MCF 10A (cell line): ENCODE measurements around the gene KLHDC7B. TPM values are rescaled to one million over a fixed set of nuclear protein-coding genes. Genes with fewer than 3 reads are reported as not detected.

Experiments
- BruUV-seq: library from RNA; stranded (reverse); fragments of 400-500 nt; replicated peaks from 2 replicates; lab custom pipeline; 2021; lab: Mats Ljungman, UMichigan
- CTCF ChIA-PET: fragments of 300-600 bp; sonication (Branson Sonifier 250); formaldehyde crosslinking; extraction: SDS; loops from one replicate; lab custom pipeline; 2021; ENCODE audit warnings: antibody characterized with exemption, inconsistent platforms; lab: Yijun Ruan, JAX
- POLR2A ChIA-PET: fragments of 300-600, 350-650 bp; sonication (Branson Sonifier 250); formaldehyde crosslinking; extraction: SDS; loops from one replicate; lab custom pipeline; 2020; ENCODE audit warnings: antibody characterized with exemption, inconsistent platforms; lab: Yijun Ruan, JAX
- DNase-seq: peaks from one replicate; pipeline ENCODE4 v3.0.0-alpha.2; 2018; ENCODE audit not compliant: unreplicated experiment
- H3K27ac Mint-ChIP-seq: one replicate; pipeline ENCODE4 v1.8.0; 2022; ENCODE audit warnings: mild to moderate bottlenecking, low read depth, mixed read lengths; ENCODE audit not compliant: unreplicated experiment
- H3K27me3 Mint-ChIP-seq: one replicate; pipeline ENCODE4 v1.8.0; 2022; ENCODE audit warnings: mixed read lengths; ENCODE audit not compliant: insufficient read depth, unreplicated experiment
- H3K36me3 Mint-ChIP-seq: one replicate; pipeline ENCODE4 v1.8.0; 2022; ENCODE audit warnings: mild to moderate bottlenecking, moderate library complexity, mixed read lengths; ENCODE audit not compliant: insufficient read depth, unreplicated experiment
- H3K4me1 Mint-ChIP-seq: one replicate; pipeline ENCODE4 v1.8.0; 2022; ENCODE audit warnings: mixed read lengths; ENCODE audit not compliant: insufficient read depth, unreplicated experiment
- H3K4me3 Mint-ChIP-seq: one replicate; pipeline ENCODE4 v1.8.0; 2022; ENCODE audit warnings: mild to moderate bottlenecking, moderate library complexity, mixed read lengths; ENCODE audit not compliant: unreplicated experiment
- H3K9me3 Mint-ChIP-seq: one replicate; pipeline ENCODE4 v1.8.0; 2022; ENCODE audit warnings: mixed read lengths; ENCODE audit not compliant: unreplicated experiment
- CTCF ChIP-seq: fragments of 200-600 bp; IDR thresholded peaks from one replicate; pipeline ENCODE4 v1.8.0; 2022; ENCODE audit warnings: antibody characterized with exemption, mild to moderate bottlenecking; ENCODE audit not compliant: unreplicated experiment
- intact Hi-C: fragments of 100-400 bp; cut with micrococcal nuclease; formaldehyde crosslinking; loops from 2 replicates; pipeline ENCODE4 v1.14.1; 2022
- total RNA-seq: library from RNA; stranded (reverse); gene quantifications from 2 replicates; pipeline ENCODE4 v1.2.3, GENCODE V29; 2022

KLHDC7B gene
- total RNA-seq, 1 experiment from 2014 or later: 0.98 TPM

- Mint-ChIP-seq H3K36me3 (peaks cover 36% of the 10 kb centered on the region), H3K27me3 (no peaks in the 10 kb centered on the region), H3K27ac (peak overlapping the region; percentile 97), H3K4me3 (peak overlapping the region; percentile 85), H3K9me3 (no peaks in the 10 kb centered on the region), H3K4me1 (peaks cover 22% of the 10 kb centered on the region)
- no peak for TF ChIP-seq CTCF
- DNase-seq: peak; percentile 94
- intact Hi-C loops: loop anchor here (1.0 to 2.0 kb wide), 2 partner anchors 31 to 90 kb away; partner anchors contain the start of gene SYCE3
- CTCF ChIA-PET: interaction anchor here (0.5 kb wide), 1 partner anchor 54 kb away, joined by 3 read pairs; no protein-coding TSS in a partner anchor
- POLR2A ChIA-PET: interaction anchor here (0.6 to 2.3 kb wide), 12 partner anchors 10 to 91 kb away, joined by 3 to 33 read pairs (median 5); partner anchors contain the start of genes CHKB, KLHDC7B, LMF2 and NCAPH2
- BruUV-seq: TSS peak; percentile 50
These were observed 14.7 kb upstream of the KLHDC7B start for GRCh38 chr22:50530877-50531545.

- peak overlapping the region; percentile 85 for H3K4me3 Mint-ChIP-seq
- H3K36me3 Mint-ChIP-seq: peaks cover 35% of the 10 kb centered on the region
- CTCF ChIA-PET: interaction anchor here (0.5 to 0.9 kb wide), 4 partner anchors 9 to 163 kb away, joined by 3 read pairs; no protein-coding TSS in a partner anchor
- DNase-seq: peak; percentile 75
- BruUV-seq: no TSS peak
- H3K27me3 Mint-ChIP-seq: no peaks in the 10 kb centered on the region
- peak overlapping the region; percentile 97 for H3K27ac Mint-ChIP-seq
- peaks cover 22% of the 10 kb centered on the region for H3K4me1 Mint-ChIP-seq
- POLR2A ChIA-PET: interaction anchor here (0.6 to 2.3 kb wide), 11 partner anchors 9 to 91 kb away, joined by 3 to 33 read pairs (median 5); partner anchors contain the start of genes CHKB, KLHDC7B, LMF2 and NCAPH2
- no peaks in the 10 kb centered on the region for H3K9me3 Mint-ChIP-seq
- intact Hi-C loops: loop anchor here (1.0 to 2.0 kb wide), 2 partner anchors 31 to 89 kb away; partner anchors contain the start of gene SYCE3
- TF ChIP-seq CTCF: no peak
These were observed 14.1 kb upstream of the KLHDC7B start for GRCh38 chr22:50531546-50531961.

- Mint-ChIP-seq H3K36me3 (peaks cover 34% of the 10 kb centered on the region), H3K4me1 (peaks cover 19% of the 10 kb centered on the region), H3K9me3 (no peaks in the 10 kb centered on the region), H3K27me3 (no peaks in the 10 kb centered on the region), H3K4me3 (peak overlapping the region; percentile 85), H3K27ac (peak overlapping the region; percentile 97)
- ChIA-PET POLR2A (interaction anchor here (0.7 to 2.3 kb wide), 10 partner anchors 9 to 126 kb away, joined by 3 to 33 read pairs (median 4); partner anchors contain the start of genes CHKB, KLHDC7B, LMF2 and NCAPH2), CTCF (interaction anchor here (0.7 to 0.9 kb wide), 3 partner anchors 9 to 164 kb away, joined by 3 read pairs; no protein-coding TSS in a partner anchor)
- BruUV-seq: no TSS peak
- DNase-seq: peak; percentile 77
- no peak for TF ChIP-seq CTCF
- intact Hi-C loops: loop anchor here (1.0 to 2.0 kb wide), 3 partner anchors 9 to 89 kb away; partner anchors contain the start of gene SYCE3
These were observed 13.6 kb upstream of the KLHDC7B start for GRCh38 chr22:50531962-50532674.
